Embryonic facial prominence (tissue), 1 donor: ENCODE results near the gene PGPEP1.

Source experiments
- DNase-seq: peaks from one replicate; pipeline ENCODE4 v3.0.0-alpha.2; 2016; ENCODE audit errors: extremely low spot score

PGPEP1 gene

DNA sequence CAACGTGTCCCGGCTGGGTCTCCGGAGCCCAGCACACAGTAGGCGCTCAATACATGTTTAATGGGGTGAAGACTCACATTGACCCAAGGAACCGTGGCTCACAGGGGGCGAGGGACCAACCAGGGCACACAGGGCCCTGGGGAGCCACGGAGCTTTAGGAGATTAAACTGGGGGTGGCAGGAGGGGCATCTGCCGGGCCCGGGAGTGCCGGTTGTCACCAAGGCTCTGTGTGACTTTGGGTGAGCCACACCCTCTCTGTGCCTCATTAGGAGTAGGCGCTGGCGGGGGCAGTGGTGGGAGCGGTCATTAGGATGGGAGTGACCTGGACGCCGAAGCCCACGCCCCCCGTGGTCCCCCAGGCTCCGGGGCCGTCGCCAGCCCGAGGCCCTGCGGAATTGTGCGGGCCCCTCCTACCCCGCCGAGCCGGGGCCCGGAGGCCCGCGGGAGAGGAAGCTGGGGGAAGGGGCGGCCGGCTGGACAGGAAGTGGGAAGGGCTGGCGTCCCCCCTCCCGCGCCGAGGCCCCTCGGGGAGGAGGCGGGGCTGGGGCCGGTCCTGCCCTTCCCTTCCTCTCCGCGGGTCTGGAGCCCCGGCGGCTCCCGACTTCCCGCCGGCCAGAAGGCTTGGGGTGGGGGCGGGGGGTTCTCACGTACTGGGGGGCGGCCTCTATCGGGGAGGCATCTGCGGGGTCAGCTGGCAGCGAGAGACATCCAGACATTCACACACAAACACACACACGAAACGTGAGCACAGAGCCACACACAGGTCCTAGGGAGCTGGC is 77.0 kb downstream of the PGPEP1 start:
- no peak for DNase-seq

DNA sequence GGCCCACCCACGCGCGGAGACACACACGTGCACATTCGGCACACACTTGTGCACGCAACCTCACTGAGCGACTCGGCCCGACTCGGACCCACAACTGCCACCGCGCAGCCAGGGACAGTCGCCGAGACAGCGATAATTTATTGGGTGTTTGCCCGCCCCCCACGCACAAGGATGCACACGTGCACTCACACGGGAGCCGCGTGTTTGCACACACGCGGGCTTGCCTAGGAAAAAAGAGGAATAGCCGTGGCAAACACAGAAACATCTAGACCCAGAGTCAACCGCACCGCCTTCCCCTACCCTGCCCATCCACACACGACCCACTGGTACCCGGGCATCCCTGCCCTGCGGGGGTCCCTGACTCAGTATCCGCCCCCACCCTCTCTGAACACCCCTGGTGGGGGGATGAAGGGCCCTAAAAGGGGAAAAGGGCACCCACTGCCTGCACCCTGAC is 77.7 kb downstream of the PGPEP1 start:
- no peak for DNase-seq

GRCh38 chr19:18418483-18419194 is 78.2 kb downstream of the PGPEP1 start:
- DNase-seq, result no peak

GRCh38 chr19:18419195-18419698 is 78.8 kb downstream of the PGPEP1 start, which contains the start of gene SSBP4:
Gene SSBP4 (plus strand): TSS chr19:18419398. CDS start chr19:18419649, 251 bp downstream.
- DNase-seq, result no peak
